ENCODE results near the gene DENND5A.
"Not testable (repeated sequence)": the region's sequence is repeated elsewhere in the genome, so short reads cannot be mapped to it uniquely, and the experiment has no call there.

The DENND5A gene

DNA sequence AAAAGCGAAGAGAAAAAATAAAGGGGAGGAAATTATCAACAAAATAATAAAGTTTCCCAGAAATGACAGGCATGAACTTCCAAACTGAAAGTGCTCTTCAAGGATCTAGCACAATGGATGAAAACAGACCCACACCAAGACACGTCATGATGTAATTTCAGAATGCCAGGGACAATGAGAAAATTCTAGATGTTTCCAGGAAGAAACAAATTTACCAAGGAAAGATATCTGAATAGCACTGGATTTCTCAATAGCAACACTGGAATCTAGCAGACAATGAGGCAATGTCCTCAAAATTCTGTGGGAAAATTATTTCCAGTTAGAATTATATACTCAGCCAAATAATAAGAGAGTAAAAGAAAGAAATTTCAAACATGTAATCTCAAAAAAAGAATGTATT, 46.0 kb downstream of the DENND5A start:
- DNase-seq (ENCODE audit: low read depth in 1 of 2, low spot score in 1 of 2): no peak

DNA sequence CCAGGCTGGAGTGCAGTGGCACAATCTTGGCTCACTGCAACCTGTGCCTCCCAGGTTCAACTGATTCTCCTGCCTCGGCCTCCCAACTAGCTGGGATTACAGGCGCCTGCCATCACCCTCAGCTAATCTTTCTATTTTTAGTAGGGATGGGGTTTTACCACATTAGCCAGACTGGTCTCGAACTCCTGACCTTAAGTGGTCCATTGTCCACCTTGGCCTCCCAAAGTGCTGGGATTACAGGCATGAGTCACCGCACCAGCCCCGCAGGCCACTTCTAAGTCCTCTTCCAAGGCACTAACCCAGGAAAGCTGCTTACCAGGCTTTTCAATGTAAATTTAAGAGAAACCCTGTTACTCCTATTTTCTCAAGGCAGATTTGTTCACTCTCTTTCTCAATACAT, 50.4 kb downstream of the DENND5A start:
- no peak for DNase-seq (ENCODE audit: low read depth in 1 of 2, low spot score in 1 of 2)

DNA sequence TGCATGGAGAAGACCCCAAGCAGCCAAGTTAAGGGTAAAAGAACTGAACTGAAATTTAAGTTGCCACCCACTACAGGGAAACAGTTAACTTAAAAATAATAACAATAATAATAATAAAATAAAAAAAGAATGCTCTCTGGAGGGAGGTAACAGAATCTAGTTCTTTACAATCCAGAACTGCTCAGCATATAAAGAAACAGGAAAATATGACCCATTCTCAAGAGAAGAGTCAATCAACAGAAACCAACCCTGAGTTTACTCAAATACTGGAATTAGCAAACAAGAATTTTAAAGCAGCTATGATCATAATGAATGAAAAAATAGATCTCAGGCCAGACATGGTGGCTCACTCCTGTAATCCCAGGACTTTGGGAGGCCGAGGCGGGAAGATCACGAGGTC, 53.8 kb downstream of the DENND5A start:
- no peak for DNase-seq (ENCODE audit: low read depth in 1 of 2, low spot score in 1 of 2)

DNA sequence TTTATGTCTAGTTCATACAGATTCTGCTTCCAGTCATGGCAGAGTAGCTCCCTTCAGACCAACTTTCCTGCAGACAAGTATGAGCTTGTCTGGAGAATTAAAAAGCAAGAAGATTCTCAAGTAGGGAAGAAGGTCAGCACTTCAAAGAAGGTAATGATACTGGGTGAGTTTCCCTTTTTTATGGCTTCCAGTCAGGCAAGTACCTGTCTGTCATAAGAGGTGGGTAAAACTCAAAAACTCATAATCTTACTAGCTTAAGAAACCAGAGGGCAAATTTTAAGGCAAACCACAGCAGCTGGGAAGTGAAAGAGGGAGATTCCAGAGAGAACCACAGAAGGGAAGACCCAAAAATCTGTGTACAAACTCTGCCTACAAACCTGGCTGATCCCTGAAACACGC, 54.2 kb downstream of the DENND5A start:
- no peak for DNase-seq (ENCODE audit: low read depth in 1 of 2, low spot score in 1 of 2)

DNA sequence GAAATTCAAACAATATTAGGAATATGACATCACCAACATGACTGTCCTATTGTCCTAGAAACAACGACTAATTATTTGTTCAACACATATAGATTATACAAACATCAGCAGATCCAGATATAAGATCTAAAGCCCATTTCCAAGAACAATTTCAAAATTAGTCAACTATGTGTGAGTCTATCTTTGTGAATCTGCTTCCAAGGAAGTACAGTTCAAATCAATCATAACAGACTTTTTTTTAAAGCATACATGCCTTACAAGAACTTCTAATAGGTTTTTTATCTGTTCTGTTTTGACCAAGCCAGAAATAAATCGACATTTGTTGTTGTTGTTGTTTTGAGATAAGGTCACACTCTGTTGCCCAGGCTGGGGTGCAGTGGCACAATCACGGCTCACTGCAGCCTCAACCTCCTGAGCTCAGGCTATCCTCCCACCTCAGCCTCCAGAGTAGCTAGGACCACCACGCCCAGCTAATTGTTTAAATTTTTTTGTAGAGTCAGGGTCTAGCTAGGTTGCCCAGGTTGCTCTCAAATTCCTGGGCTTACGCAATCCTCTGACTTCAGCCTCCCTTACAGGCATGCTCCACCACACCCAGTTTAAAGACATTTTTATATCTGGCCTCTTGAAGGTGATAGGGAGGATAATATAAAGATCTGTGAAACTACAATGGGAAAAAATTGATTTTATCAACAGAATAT, 54.8 kb downstream of the DENND5A start:
- DNase-seq (ENCODE audit: low read depth in 1 of 2, low spot score in 1 of 2): no peak

DNA sequence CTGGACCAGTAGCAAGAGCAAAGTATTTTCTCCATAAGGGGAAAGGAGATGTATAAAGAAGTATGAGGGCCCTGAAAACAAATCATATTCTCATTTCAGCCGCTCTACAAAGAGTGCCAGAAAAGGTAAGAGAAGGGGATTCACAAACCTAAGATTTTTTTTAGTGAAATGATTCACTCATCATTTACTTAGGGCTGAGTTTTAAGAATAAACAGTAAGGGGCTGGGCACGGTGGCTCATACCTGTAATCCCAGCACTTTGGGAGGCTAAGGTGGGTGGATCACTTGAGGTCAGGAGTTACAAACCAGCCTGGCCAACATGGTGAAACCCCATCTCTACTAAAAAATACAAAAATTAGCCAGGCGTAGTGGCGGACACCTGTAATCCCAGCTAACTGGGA, 55.5 kb downstream of the DENND5A start:
- DNase-seq (ENCODE audit: low read depth in 1 of 2, low spot score in 1 of 2): not testable (repeated sequence)

DNA sequence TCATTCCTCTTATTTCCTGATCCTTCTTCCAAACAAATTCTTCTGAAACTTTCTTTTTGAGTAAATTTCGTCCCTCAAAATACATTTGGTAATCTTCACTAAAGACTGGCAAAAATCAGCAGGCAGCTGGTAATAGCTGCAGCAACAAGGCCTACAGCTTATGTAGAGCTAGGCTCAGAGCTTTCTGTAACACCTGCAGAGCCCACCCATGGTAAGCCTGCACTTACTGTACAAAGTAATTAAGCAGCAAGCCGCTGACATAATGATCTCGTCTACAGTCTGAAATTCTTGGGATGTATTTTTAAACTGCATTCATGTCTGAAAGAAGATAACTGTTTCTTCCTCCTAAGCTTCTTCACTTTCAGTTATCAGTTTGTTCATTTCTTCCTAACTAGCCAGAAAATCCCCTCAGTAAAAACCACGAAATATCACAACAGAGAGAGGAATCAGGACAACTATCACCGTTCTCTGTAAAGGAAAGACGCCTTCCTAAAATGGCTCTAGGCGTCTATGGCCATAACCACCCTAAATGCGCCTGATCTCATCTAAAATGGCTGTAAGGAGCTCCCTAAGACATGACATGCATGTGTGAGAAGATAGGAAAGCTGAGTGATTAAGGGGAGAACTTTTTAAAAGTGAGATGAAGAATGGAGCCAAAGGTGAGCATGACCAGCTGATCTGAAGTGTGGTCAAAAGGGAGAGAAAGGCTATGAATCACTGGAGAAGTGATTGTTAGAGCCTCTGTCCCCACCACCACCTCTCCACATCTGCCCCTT, 56.2 kb downstream of the DENND5A start:
- DNase-seq (ENCODE audit: low read depth in 1 of 2, low spot score in 1 of 2): no peak

DNA sequence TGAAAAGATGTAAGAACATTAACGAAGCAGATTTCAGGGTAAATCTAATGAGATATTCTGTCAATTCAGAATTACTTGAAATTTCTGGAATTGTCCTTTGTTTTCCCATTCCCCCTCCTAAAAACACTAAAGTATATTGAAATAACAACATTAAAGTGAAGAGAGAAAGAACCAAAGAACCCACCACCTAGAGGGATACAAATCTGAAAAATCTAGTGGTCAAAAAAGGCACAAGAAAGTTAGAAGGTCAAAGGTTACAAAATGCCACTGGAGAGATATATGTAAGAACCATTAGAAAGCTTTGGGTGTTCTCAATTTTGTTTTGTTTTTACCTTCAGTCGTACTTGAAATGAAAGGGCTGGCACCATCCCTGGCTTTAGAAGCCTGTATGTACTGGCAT, 57.9 kb downstream of the DENND5A start:
- no peak for DNase-seq (ENCODE audit: low read depth in 1 of 2, low spot score in 1 of 2)

DNA sequence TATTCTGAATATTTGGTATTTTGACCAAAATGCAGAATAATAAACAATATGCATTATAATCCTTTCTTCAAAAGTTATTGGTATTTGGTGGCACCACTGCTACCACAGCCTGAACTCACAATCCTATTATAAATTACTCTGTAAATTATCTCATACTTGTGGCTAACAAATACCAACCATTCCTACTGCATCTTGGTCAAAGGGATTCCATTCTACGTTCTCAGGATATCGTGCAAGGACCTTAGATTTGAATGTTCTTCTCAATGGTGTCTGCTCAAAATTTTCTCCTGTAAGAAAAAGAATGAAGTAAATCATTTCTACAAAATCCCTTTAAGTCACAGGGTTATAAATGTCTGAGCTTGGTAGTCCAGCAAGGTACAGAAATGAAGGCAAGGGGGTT, 58.7 kb downstream of the DENND5A start:
- no peak for DNase-seq (ENCODE audit: low read depth in 1 of 2, low spot score in 1 of 2)

DNA sequence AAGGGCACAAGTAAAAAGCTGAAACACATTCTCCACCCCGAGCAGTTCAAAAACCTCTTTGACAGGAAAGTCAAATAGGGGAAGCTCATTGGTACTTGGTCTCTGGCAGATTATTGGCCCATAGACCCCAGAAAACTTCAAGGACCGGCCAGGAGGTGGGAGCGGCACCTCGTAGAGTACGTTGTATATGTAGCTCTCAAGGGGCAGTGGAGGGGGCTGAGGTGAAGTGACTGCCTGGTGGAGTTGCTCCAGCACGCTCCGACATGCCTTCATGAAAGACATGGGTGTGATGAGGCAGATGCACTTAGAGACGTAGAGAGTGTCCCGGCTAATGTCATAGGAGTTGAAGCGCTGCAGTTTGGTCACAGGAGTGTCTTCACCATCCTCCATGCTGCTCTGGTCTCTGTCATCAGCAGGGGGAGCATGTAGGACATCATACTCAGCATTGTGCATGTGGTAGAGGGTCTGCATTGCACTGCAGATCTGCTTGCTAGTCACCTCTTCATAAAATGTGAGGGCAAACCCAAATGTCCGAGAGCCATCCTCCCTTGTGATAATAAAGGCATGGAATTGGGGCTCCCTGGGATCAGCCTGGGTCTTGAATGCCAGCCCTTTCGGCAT, 61.3 kb downstream of the DENND5A start:
- DNase-seq (ENCODE audit: low read depth in 1 of 2, low spot score in 1 of 2): no peak

DNA sequence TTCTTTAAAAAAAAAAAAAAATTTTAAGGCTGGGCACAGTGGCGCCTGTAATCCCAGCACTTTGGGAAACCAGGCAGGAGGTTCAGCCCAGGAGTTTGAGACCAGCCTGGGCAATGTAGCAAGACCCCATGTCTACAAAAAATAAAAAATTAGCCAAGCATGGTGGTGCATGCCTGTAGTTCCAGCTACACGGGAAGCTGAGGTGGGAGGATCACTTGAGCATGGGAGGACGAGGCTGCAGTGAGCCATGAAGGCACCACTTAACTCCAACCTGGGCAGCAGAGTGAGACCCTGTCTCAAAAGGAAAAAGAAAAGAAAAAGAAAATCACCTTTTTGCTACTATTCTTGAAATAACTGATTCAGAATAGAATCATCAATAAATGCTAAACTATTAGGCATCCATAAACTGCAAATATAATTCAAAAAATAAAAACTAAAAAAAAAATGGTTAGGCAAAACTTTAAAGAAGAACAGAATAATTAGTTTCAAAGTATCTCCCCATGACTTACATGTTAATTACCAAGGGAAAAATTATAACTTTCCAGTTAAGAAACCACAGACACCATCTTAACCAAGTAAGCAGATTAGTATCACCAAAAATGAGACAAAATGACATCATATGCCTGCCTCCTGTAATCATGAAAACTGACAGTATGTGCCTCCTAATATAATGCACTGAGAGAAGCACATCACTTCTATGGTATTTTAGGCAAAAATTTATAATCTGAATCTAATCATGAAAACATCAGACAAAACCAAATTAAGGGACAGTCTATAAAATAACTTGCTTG, 63.6 kb downstream of the DENND5A start:
- no peak for DNase-seq (ENCODE audit: low read depth in 1 of 2, low spot score in 1 of 2)

DNA sequence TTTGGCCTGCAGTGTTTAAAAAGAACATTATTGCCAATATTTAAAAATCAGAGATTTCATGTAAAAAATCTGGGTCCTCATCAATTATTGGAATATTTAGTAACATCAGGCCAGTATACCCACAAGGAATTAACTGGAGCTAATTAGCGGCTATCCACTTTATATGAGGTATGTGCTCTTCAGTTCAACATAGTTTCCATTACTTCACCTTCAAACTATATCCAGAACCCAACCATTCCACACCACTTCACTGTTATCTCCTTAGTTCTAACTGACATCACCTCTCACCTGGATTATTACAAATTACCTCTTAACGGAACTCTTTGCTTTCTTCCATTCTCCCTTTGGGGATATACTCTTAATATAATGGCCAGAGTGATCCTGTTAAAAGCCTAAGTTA, 64.7 kb downstream of the DENND5A start:
- DNase-seq (ENCODE audit: low read depth in 1 of 2, low spot score in 1 of 2): no peak

DNA sequence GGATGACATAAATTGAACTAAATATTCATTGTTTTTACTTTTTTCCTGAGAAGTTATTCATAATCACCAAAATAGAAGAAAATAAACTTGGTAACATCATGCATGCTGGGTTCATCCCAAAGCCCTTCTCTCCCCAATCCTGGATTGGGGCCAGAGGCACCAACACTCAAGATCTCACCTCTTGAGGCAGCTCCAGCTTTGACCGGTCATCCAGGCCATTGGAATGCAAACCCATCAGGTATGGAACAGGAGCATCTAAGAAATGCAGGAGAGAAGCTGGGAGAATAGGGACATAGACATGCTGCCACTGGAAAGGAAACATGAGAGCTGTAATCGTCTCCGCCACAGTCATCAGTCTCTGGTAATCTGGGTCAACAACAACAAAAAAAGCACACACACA, 71.8 kb downstream of the DENND5A start:
- no peak for DNase-seq (ENCODE audit: low read depth in 1 of 2, low spot score in 1 of 2)

DNA sequence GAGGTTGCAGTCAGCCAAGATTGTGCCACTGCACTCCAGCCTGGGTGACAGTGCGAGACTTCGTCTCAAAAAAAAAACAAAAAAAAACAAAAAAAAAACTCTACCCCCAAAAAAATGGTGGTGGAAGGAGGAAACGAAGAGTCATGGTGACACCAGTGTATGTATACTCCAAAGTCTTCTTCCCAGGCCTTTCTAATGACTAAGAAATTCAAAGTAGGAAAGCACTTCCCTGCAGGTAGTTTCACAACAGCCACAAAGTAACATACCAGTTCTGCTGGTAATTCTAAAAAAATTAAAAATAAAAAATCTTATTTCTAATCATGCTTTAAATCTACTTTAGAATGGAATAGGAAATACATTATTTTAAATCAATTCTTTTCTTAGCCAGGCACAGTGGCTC, 72.6 kb downstream of the DENND5A start:
- DNase-seq (ENCODE audit: low read depth in 1 of 2, low spot score in 1 of 2): no peak

DNA sequence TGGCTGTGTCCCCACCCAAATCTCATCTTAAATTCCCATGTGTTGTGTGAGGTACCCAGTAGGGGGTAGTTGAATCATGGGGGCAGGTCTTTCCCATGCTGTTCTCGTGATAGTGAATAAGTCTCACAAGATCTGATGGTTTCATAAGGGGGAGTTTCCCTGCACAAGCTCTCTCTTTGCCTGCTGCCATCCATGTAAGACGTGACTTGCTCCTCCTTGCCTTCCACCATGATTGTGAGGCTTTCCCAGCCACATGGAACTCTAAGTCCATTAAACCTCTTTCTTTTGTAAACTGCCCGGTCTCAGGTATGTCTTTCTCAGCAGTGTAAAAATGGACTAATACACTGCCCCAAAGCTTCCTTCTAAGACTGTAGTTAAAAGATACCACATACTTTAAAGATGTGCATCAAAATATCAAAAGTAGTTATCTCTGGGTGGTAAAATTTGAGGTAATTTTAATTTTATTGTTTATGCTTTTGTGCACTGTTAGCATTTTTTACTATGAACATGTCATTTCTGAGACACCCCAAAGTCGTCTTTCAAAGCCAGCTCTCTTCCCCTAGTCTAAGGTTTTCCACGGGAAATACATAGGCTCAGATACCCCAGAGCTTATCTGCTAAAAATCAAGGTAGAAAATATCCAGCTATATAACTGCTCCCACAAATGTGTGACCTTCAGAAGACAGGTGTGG, 74.7 kb downstream of the DENND5A start:
- not testable (repeated sequence) for DNase-seq (ENCODE audit: low read depth in 1 of 2, low spot score in 1 of 2)

DNA sequence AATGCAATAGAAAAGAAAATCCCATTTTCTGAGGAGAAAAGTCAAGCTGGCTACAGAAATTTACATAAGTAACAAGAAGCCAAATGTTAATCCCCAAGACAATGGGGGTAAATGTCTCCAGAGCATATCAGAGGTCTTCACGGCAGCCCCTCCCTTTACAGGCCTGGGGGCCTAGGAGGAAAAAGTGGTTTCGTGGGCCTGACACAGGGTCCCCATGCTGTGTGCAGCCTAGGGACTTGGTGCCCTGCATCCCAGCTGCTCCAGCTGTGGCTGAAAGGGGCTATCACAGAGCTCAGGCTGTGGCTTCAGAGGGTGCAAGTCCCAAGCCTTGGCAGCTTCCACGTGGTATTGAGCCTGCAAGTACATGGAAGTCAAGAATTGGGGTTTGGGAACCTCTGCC, 76.3 kb downstream of the DENND5A start:
- not testable (repeated sequence) for DNase-seq (ENCODE audit: low read depth in 1 of 2, low spot score in 1 of 2)

DNA sequence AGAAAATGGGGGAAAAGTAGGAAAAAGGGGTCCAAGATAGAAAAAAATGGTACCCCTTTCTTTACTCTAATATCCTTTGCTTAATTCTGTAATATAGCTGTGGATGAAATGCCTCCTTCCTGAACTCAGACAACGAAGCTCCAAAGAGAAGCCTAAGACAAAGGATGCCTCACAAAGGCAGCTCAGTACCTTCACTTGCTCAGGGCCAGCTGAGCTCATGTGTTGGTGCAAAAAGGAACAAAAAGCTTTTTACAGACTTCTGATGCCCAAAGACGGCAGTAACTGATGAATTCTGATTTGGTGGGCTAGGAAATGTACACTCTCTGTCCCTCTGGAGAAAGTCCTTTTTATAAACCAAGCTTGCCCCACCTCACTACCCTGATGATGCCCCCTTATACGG, 77.5 kb downstream of the DENND5A start:
- DNase-seq (ENCODE audit: low read depth in 1 of 2, low spot score in 1 of 2): no peak

DNA sequence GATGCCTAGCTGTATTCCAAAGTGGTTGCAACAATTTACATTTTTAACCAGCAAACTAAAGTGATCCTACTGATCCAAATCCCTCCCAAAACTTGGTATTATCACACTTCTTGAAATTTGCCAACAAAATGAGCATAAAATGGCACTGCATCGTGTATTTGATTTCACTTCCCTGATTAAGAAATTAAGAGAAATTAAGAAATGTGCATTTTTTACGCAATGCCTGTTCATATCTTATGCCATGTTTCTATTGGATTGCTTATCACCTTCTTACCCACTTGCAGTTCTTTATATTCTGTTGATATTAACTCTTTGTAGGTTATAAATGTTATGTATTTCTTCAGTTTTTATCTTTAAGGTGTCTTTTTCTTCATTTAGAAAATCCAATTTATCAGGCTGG, 80.6 kb downstream of the DENND5A start:
- no peak for DNase-seq (ENCODE audit: low read depth in 1 of 2, low spot score in 1 of 2)

DNA sequence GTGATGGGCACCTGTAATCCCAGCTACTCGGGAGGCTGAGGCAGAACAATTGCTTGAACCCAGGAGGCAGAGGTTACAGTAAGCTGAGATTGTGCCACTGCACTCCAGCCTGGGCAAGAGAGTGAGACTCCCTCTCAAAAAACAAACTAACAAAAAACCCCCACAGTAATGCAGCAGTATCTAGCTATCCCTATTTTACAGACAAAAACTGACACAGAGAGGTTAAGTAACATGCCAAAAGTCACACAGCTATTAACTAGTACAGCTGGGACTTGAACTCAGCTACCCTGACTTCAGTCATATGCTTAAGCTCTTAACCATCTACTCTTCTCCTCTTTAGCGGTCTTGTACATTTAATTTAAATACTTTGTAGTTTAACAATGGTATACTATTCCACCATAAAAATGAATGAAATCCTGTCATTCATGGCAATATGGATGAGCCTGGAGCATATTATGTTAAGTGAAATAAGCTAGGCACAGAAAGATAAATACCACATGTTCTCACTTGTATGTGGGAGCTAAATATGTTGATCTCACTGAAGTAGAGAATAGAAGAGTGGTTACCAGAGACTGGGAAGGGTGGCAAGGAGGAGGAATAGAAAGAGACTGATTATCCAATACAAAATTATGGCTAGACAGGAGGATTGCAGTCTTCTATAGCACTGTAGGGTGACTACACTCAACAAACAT, 82.8 kb downstream of the DENND5A start:
- no peak for DNase-seq (ENCODE audit: low read depth in 1 of 2, low spot score in 1 of 2)

DNA sequence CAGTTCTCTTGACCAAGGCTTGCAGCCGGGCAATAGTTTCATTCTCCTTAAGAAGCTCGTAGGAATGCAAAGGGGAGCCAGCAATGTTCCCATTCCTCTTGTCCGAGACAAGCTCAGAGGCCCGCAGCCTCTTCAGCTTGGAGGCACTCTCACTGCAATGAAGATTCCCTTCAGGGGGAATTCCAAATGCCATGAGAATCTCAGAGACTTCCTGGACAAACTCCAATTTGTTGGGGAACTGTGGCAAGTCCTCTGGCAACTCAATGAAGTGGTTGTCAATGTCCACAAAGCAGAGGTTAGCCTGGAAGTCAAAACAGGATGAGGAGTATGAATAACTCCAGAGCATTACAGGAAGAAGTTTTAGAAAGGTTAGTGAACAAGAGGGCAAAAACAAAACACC, 84.4 kb downstream of the DENND5A start:
- DNase-seq (ENCODE audit: low read depth in 1 of 2, low spot score in 1 of 2): no peak

All from stimulated activated CD4-positive, alpha-beta T cell treated with anti-CD3 and anti-CD28 coated beads, Interleukin-15, amount 100 ng/mL, for 1 hour (primary cell).